Inferior parietal cortex (tissue), 1 donor: ENCODE results near the gene KMT5C.

Source experiments
- DNase-seq: peaks from one replicate; pipeline ENCODE4 v3.0.0-alpha.2; 2016; ENCODE audit errors: extremely low spot score

KMT5C gene

DNA sequence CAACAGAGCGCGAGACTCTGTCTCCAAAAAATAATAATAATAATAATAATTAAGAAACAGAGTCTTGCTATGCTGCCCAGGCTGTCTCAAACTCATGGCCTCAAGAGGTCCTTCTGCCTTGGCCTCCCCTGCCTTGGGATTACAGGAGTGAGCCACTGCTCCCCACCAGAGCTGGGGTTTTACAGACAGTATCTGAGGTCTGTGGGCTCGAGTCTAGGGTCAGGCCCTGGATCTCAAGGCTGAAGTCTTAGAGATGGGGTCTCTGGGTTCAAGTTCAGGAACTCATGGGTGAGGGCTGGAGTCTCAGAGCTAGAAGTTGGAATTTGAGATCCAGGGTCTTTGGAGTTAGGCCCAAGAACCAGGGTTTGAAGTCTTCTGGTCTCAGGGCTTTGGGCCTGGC lies 27.1 kb downstream of the KMT5C start:
- DNase-seq: no peak

DNA sequence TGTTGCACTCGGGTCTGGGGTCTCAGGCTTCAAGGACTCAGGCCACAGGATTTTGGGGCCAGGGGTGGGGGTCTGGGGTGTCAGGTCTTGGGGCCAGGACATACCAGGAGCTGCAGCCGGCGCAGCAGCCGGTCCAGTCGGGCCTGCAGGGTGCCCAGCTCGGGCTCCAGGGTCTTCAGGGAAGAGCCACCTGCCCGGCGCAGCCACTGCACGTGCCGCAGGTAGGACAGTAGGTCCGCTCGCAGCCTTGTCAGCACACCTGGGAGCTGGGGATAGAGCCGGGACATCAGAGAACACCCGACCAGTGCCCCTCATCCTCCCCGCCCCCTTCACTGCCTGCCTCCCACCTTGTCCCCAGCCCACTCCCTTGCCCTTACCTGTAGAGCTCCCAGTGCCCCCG lies 28.4 kb downstream of the KMT5C start:
- DNase-seq: no peak

DNA sequence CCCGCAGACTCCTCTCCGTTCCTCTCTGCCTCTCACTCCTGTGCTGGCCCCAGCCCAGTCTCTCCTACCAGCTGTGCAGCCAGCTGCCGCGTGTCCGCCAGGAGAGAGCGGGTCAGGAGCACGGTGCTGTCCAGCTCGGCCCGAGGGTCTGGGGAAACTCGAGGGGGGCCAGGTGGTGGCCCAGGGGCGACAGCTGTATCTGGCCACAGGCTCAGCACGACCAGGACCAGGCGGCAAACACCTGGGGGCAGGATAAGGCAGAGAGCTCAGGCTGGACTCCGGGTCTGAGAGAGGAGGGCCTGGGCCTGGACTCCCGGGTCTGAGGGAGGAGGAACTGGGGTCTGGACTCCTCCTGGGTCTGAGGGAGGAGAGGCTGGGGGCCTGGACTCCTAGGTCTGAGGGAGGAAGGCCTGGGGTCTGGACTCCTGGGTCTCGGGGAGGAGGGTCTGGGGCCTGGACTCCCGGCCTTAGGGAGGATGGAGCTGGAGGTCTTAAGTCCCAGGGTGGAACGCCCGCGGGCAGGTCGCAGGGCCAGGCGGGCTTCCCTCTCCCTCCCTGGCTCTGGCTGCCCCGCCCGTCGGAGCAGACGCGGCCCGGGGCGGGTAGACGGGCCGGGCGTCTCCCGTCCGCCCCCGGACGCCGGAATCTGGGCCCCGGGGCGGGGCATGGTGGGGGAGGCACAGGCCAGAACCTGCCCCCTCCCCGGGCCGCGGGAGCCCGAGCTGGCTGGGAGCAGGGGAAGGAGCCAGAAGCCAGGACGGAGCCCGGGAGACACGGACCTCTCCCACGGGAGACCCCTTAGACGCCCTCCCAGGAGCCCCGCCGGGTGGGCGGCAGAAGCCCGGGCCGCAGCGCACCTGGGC lies 29.3 kb downstream of the KMT5C start:
- no peak for DNase-seq

DNA sequence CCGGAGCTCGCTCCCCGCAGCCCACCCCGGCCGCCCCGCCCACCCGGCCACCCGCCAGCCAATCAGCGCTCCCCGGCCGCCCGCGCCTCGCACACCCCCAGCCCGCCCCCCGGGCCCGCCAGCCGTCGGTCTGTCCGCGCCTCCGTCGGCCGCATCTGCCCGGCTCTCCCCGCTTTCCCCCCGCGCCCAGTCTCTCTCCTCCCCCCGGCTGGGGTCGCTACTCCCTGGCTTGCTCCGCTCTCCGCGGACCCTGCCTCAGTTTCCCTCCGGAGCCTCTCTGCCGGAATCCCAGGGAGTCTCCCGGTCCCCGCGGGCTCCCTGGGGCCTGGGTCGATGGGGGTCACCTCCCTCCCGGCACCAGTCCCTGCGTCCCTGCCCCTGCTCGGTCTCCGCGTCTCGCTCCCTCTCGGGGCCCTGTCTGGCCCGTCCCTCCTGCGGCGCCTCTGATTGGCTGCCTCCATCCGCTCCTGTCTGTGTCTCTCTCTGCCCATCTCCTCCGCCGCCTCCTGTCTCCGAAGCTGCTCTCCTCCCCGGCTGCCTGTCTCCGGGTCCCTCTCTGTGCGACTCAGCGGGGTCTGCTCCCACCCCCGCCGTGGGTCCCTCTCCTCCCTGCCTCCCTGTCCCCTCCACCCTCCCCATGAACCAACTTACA lies 30.1 kb downstream of the KMT5C start:
- no peak for DNase-seq

DNA sequence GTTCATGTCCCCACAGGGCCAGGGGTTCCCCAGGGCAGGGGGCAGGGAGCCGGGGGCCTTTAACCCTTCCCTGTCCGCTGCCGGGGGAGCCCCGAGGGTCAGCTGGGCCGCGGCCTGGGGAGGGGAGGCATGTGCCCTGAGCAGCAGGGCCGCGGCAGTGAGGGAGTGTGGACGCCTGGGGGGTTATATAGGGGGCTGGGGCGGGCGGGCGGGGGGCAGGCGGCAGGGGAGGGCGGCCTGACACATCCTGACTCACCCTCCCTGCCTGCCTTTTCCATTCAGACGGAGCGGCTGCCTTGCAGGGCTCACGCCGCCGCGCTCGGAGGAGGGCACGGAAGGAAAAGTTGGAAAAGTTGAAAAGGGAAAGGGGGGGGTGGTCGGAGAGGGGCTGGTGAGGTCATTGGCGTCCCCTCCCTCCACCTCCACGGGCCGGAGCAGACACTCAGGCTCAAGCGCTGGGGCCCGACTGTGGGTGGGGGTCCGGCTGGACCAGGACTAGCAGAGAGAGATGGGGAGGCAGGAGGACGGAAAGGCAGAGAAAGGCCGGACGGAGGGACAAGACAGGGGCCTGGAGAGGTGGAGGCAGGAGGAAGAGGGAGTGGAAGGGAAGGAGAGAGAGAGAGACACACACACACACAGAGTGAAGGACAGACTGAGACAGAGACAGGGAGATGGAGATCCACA lies 30.8 kb downstream of the KMT5C start, which contains the start of gene IL11:
TSS of gene IL11 (minus strand) at position 159 of the 684 bp plus-strand sequence. CDS start at position 6, 153 bp downstream.
- no peak for DNase-seq

DNA sequence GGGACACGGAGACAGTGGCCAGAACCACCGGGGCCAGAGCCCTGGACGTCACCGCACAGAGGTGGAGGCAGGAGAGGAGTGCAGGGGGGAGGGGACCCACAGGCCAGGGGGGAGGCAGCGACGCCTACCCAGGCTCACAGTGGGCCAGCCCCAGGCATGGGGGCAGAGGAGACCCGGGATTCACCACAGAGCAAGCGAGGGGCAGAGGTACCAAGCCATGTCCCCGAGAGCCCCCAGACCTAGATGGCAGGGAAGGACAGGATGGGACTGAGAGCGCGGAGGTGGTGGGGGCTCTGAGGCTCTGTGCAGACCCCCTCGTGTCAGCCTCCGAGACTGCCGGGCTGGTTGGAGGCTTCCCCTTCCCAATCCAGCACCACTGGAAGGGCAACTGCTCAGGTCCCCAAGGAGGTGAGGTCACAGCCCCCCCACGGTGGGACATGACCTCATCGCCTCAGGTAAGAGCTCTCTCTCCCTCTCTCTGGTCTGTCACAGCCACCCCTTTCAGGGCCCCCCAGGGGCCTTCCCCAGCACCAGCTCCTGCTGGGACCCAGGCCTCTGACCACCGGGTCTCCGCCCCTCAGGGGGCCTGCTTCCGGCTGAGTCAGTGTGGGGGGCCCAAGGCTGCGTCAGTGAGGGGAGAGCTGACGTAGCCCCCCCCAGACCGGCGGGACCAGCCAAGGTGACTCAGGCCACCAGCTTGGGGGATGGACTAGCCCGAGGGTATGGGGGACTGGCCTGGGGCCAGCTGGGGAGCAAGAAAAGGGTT lies 32.8 kb downstream of the KMT5C start:
- DNase-seq: no peak

DNA sequence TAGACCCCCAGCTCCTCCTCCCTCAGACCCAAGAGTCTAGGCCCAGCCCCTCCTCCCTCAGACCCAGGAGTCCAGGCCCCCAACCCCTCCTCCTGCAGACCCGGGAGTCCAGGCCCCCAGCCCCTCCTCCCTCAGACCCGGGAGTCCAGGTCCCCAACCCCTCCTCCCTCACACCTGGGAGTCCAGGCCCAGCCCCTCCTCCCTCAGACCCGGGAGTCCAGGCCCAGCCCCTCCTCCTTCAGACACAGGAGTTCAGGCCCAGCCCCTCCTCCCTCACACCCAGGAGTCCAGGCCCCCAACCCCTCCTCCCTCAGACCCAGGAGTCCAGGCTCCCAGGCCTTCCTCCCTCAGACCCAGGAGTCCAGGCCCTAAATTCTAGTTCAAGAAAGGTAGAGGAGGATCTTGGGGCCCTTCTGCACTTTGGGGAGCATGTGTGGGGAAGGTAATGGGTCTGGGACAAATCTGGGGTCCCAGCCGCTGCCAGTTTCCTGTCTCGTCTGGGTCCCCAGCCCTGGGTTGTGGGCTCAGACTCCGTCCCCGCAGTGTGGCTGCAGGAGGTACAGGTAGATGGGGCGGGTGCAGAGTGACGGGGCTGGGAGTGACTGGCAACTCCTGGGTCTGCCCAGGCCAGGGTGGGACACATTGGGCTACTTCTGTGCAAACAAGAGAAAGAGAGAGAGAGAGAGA lies 33.8 kb downstream of the KMT5C start:
- DNase-seq: no peak

DNA sequence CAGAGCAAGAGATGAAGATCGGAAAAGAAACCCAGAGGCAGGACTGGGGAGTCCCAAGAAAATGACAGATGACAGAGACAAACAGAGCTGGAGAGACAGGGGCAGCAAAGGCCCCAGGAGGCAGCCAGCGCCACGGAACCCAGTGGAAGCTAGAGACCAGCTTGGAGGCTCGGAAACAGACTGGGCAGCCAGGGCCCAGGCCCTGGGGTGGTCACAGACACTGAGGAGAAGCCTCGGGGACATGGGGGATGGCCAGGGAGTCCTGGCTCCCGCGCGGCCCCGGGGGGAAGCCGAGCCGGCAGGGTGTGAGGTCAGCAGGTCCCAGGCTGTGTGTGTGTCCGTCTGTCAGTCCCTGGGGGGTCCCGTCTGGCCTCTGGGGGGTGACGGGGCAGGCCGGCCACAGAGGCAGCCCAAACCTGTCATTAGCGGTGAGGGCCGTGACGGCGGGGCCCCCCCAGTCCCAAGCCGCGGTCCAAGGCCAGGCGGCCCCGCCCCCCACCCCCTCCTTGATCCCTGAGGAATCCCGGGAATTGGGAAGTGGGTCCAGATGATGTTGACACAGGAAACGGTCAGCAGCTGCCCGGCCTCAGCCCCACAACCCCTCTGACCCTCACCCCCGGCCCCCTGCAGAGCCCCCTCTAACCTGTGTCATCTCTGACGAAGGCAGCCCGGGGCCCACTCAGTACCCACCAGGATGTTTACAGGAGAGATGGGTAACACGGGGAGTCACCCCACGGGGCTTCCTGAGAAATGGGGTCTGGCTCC lies 34.5 kb downstream of the KMT5C start:
- DNase-seq: no peak

DNA sequence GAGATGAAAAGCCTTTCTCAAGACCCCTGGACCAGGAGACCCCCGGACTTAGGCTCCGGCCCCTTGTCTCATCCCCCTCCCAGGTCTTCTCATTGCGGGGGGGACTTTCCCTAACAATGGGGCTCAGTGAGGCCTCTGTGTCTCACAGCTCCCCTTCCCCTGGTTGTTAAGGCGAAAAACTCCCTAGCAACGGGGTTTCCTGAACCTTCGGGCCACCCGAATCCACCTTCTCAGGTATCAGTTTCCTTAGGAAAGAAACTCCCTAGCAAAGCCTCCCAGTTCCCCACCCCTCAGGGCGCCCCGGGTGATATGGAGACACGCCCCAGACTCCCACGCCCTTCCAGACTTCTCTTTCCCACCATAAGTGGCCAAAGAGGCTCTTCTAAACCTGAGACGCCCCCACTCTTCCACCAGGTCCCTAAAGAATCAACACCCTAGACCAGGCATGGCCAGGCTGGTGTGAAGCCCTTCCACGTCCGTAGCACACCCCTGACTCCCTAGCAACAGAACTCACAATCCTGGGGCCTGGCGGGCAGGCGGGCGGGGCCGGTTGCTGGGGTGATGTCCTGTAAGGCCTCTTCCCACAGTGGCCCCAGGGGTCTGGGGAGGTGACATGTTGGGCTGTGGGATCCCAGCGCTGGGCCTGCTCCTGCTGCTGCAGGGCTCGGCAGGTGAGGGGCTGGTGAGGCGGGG lies 36.7 kb downstream of the KMT5C start, which contains the start of gene TMEM190:
TSS of gene TMEM190 (plus strand) at position 586 of the 693 bp plus-strand sequence. CDS start at position 614, 28 bp downstream.
- no peak for DNase-seq

DNA sequence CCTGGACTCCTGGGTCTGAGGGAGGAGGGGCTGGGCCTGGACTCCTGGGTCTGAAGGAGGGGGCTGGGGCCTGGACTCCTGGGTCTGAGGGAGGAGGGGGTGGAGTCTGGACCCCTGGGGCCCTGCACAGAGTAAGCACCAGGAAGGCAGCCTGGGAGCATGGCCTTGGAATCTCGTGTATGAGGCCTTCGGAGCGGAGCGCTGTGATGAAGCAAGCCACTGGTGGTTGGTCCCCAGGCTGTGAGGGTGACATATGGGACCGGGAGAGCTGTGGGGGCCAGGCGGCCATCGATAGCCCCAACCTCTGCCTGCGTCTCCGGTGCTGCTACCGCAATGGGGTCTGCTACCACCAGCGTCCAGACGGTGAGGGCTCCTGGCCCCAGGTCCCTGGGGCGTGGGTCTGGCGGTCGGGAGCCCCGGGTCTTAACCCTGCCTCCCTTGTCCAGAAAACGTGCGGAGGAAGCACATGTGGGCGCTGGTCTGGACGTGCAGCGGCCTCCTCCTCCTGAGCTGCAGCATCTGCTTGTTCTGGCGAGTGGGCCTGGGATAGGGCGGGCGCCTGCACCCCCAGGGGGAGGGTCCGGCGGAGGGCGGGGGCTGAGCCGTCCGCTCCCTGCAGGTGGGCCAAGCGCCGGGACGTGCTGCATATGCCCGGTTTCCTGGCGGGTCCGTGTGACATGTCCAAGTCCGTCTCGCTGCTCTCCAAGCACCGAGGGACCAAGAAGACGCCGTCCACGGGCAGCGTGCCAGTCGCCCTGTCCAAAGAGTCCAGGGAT lies 37.9 kb downstream of the KMT5C start:
- DNase-seq: no peak

DNA sequence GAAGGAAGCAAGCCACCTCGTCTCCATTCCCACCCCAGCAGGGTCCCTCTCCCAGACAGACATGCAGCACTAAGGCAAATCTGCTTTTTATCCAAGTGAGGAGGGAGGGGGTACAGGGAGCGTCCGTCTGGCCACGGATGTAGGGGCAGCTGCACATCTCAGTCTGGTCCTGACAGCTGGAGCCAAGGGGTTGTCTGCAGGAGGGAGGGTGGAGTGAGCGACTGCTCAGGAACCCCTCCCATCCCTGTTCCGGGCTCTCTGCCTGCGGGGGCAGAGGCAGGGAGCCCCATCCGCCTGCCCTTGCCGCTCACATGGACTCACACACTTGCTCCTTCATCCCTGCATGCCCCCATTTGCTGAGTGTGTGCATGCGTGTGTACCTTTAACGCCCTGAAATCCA lies 39.5 kb downstream of the KMT5C start:
- DNase-seq: no peak

DNA sequence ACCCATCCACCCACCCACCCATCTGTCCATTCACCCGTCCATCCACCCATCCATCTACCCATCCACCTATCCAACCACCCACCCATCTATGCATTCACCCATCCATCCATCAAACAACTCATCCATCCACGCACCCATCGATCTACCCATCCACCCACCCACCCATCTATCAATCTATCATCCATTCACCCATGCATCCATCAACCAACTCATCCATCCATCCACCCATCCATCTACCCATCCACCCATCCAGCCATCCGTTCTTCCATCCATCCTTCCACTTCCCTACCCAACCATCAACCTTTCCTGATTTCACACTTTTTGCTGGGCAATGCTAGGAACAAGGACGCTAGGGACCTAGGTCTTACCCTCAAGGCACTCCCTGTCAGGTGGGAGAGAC lies 42.3 kb downstream of the KMT5C start:
- no peak for DNase-seq

DNA sequence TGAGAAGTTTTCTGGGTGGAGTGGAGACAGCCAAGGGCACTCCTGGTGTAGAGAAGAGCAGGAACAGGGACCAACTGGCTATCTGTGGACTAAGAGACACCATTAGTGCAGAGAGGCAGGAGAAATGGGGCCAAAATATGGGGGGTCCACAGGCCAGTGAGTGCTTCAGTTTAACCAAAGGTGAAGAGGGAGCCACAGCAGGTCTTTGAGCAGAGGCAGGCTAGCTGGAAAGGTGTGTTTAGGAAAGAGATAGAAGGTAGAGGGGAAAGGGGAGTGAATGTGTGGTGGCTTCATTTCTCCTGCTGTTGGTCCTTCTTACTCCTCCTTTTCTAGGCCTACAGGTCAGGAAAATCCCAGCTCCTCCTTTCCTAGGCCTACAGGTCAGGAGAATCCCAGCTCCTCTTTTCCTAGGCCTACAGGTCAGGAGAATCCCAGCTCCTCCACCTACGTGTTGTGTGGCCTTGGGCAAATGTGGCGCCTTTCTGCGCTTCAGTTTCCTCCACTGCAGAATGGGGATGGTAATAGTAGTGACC lies 42.9 kb downstream of the KMT5C start:
- DNase-seq: no peak

DNA sequence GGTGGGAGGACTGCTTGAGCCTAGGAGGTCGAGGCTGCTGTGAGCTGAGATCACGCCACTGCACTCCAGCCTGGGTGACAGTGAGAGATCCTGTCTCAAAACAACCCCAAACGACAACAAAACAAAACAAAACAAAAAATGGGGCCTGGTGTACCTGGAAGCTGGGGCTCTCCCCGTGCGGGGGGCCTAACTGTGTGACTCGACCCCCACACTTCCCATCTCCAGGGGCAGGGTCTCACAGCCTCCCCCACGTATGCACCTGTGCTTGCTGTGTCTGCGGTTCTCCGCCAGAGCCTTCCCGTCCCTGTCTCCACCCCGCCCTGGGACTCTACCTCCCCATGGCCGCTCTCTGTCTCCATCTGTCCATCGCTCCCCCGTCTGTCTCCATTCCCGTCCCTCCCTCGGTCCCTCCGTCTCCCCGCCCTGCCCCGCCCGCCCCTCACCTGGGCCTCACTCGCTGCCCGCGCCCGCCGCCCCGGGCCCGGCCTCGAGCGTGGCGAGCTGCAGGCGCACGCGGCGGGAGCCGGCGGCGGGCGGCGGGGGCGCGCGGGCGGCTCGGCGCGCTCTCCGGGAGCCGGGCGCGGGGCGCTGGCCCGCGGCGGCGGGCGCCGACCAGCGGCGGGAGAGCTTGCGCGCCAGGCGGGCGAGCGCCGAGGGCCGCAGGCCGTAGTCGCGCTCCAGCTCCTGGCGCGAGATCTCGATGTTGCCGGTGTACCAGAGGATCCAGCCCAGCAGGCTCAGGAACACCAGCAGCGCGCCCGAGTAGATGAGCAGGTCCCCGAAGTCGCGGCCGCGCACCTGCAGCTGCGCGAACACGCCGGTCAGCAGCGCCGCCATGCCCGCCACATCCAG lies 43.8 kb downstream of the KMT5C start:
- peak; percentile 54 for DNase-seq

DNA sequence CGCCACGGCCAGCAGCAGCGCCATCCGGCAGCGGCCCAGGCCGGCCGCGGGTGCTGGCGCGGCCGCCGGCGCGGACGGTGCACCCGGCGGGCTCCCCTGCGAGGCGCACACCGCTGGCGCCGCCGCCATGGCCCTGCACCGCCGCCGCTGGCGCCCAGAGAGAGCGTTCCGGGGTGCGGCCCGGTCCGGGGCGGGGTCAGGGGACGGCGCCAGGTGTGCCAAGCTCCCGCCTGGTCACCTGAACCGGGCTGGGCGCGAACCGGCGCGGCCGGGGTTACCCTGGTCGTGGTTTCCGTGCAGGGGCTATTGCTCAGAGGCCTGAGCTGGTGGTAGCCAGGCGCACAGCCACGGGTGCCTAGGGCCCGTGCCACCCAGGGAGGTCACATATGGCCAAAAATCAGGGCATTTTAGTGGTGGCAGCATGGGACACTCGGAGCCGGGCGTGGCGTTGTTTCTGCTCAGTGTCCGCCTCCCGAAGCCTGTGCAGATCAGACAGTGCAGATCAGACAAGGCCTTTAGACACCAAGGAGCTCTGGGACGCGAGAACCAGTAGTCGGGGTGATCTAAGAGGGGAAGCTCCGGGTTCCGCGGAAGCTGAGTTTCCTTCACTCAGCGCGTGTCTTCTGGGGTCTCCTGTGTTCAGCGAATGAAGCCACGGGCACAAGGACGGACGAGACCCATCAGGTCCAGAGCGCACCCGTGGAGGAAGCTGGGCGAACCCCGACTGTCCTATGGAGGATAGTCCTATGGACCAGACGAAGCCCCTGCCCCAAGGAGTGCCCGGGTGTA lies 44.6 kb downstream of the KMT5C start, which contains the start of gene TMEM238:
TSS of gene TMEM238 (minus strand) at position 162 of the 789 bp plus-strand sequence. CDS start at position 129, 33 bp downstream.
- DNase-seq: no peak

DNA sequence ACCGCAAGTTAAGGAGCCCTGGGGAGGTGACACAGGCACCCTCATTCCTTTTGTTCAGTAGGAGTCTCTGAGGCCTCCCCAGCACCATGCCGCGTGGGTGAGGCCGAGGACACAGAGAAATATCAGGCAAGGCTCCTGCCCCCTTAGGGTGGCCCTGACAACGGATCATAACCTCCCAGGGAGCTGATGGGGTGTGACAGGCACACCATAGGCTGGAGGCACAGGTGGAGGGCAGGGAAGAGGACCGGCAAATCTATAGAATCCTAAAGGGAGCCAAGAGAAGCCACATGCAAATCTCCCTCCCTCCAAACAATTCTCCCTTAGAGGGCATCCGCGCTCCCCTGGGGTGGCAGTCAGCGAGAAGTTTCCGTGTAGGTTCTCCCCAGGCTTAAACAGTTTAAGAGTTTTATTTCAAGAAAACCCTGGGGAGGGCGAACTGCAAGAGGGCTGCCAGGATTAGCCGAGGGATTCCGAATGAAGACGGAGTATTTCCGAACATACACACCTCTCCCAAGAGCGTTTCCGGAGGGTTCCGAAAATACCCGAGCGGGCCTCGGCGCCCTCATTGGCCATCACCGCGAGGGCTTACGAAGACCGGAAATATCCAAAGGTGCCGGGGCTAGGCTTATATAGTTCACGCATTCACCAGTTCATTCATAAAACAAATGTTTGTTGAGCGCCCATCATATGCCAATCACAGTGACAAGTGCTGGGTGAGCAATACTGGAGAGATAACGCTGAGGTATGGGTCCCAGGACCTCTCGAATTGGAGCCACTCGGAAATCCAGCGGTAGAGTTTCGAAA lies 45.4 kb downstream of the KMT5C start:
- DNase-seq: peak; percentile 97
